ENCODE data around the gene ACTR3.

DNA sequence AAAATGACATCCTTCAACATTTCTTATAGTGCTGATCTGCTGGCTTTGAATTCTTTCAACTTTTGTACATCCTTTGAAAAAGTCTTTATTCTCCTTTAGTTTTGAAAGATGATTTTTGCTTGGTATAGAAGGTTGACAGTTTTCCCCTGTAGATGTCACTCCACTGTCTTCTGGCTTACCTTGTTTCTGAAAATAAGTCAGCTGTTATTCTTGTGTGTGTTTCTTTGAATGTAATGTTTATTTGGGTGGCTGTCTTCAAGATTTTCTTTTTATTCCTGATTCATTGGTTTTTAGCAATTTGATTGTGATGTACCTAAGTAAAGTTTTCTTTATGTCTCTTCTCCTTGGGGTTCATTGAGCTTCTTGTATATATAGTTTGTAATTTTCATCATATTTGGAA, 47.6 kb downstream of the ACTR3 start:
- no peak for TF ChIP-seq EZH2 (IDR thresholded peaks at IDR 0.05; ENCODE audit: borderline replicate concordance, low read depth, low read length, severe bottlenecking)
- TF ChIP-seq, protein P1, sequence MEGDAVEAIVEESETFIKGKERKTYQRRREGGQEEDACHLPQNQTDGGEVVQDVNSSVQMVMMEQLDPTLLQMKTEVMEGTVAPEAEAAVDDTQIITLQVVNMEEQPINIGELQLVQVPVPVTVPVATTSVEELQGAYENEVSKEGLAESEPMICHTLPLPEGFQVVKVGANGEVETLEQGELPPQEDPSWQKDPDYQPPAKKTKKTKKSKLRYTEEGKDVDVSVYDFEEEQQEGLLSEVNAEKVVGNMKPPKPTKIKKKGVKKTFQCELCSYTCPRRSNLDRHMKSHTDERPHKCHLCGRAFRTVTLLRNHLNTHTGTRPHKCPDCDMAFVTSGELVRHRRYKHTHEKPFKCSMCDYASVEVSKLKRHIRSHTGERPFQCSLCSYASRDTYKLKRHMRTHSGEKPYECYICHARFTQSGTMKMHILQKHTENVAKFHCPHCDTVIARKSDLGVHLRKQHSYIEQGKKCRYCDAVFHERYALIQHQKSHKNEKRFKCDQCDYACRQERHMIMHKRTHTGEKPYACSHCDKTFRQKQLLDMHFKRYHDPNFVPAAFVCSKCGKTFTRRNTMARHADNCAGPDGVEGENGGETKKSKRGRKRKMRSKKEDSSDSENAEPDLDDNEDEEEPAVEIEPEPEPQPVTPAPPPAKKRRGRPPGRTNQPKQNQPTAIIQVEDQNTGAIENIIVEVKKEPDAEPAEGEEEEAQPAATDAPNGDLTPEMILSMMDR (IDR thresholded peaks at IDR 0.05; ENCODE audit: borderline replicate concordance, extremely low read depth, low read length, poor library complexity, severe bottlenecking), result no peak

Measured in DND-41 (cell line).